Prostate gland (tissue), 2 donors: ENCODE results near the gene NEO1. TPM values are rescaled to one million over a fixed set of nuclear protein-coding genes. Genes with fewer than 3 reads are reported as not detected.

ENCODE experiments used
- DNase-seq: peaks from one replicate; pipeline ENCODE4 v3.0.0-alpha.2; 2019; ENCODE audit warnings: low spot score
- H3K27ac ChIP-seq, 2 donors: fragments of 200-600 bp; sonication (generic); 2 replicates each; pipeline ENCODE4 v1.5.1; 2017 to 2019
- H3K27me3 ChIP-seq: fragments of 200-600 bp; sonication (generic); replicated peaks from 2 replicates; pipeline ENCODE4 v1.5.1; 2019; ENCODE audit not compliant: insufficient read depth
- H3K36me3 ChIP-seq, 2 donors: fragments of 200-600 bp; sonication (generic); 1 replicate in 1 of 2; 2 replicates in 1 of 2; pipeline versions ENCODE4 v1.5.1 to v1.8.1; 2017 to 2019
- H3K4me1 ChIP-seq: fragments of 200-600 bp; sonication (generic); replicated peaks from 2 replicates; pipeline ENCODE4 v1.5.1; 2019
- H3K4me3 ChIP-seq, 2 donors: fragments of 200-600 bp; sonication (generic); 2 replicates each; pipeline ENCODE4 v1.5.1; 2017 to 2019
- H3K9me3 ChIP-seq: fragments of 200-600 bp; sonication (generic); 2 replicates; pipeline ENCODE4 v1.5.1; 2017
- CTCF ChIP-seq, 4 experiments: fragments of 200-600 bp in 2 of 4; fragments of 450-650 bp in 2 of 4; sonication (generic) in 2 of 4; IDR thresholded peaks; 1 replicate in 3 of 4; 2 replicates in 1 of 4; pipeline ENCODE4 v1.5.1; 2016 to 2019; ENCODE audit warnings: antibody characterized with exemption in 4 of 4, mild to moderate bottlenecking in 2 of 4, moderate library complexity in 2 of 4
- POLR2A ChIP-seq: fragments of 450-650 bp; IDR thresholded peaks from one replicate; pipeline ENCODE4 v1.6.1; 2016; ENCODE audit warnings: antibody characterized with exemption, mild to moderate bottlenecking
- POLR2AphosphoS5 ChIP-seq: sonication (generic); formaldehyde crosslinking; IDR thresholded peaks from one replicate; pipeline ENCODE4 v1.6.1; 2017; ENCODE audit warnings: antibody characterized with exemption
- WGBS: methylation state at CpG from one replicate; pipeline ENCODE4 v1.1.5; 2018; 5-methylcytosine and 5-hydroxymethylcytosine counted together
- intact Hi-C: fragments of 100-400 bp; cut with DNase I; formaldehyde crosslinking; loops from one replicate; pipeline ENCODE4 v1.14.2; 2022
- total RNA-seq, 2 donors: library from RNA; depleted of rRNA; stranded (reverse); fragments of >200 nt; gene quantifications; one replicate each; pipeline ENCODE4 v1.1.0, GENCODE V29; 2016

NEO1 gene
- total RNA-seq, 2 donors from 2014 or later, result 75.0 to 80.7 TPM

- 14% methylated on average over 9 of the region's 9 CpGs for WGBS
- Histone ChIP-seq H3K4me3 (no peak overlapping the region), H3K4me1 (no peaks in the 10 kb centered on the region), H3K36me3 (no peaks in the 10 kb centered on the region), H3K27me3 (no peaks in the 10 kb centered on the region), H3K9me3 (no peaks in the 10 kb centered on the region), H3K27ac (no peak overlapping the region)
- peak; percentile 46 for DNase-seq
- TF ChIP-seq POLR2A (no peak), POLR2AphosphoS5 (no peak), CTCF (IDR thresholded peaks at IDR 0.05) (no peak)
- intact Hi-C loops, result no loop called here
These were observed 294.6 kb downstream of the NEO1 start for GRCh38 chr15:73346735-73347312.

DNA sequence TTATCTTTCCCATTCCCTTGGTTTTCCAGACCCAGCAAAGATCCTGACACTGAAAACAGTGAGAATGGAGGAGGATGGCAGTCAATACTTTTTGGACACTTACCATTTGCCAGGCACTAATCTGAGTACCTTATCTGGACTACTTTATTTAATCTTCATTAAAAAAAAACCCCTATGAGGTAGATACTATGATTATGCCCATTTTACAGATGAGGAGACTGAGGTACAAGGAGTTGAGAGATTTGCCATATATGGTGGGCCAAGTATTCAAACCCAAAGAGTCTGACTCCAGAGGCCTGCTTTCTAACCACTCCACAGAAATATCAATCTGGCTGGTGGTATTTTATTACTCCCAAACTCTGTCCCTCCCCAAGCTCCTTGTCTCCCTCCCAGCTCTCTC, 296.9 kb downstream of the NEO1 start:
- Histone ChIP-seq H3K36me3 (no peaks in the 10 kb centered on the region), H3K4me3 (no peak overlapping the region), H3K4me1 (no peaks in the 10 kb centered on the region), H3K27me3 (no peaks in the 10 kb centered on the region), H3K27ac (no peak overlapping the region), H3K9me3 (no peaks in the 10 kb centered on the region)
- DNase-seq, result no peak
- intact Hi-C loops, result no loop called here
- TF ChIP-seq POLR2A (no peak), CTCF (IDR thresholded peaks at IDR 0.05) (no peak), POLR2AphosphoS5 (no peak)

DNA sequence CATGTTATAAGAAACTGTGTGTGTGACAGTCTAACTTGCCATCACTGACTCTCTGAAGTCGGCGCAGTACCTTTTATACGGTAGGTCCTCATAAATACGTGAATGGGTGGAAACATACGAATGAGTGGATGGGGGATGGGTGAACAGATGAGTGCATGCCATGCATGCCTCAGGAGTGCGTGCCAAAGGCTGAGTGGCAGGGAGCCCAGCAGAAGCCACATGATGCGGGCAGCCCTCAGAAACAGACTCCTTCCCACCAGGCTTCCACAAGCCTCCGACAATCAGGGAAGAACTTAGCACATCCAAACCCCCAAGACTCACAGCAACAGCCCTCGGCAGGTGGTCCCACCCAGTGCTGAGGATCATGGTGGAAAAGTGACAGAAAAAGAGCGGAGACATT, 299.8 kb downstream of the NEO1 start:
- intact Hi-C loops, result no loop called here
- Histone ChIP-seq H3K36me3 (no peaks in the 10 kb centered on the region), H3K27me3 (no peaks in the 10 kb centered on the region), H3K9me3 (no peaks in the 10 kb centered on the region), H3K27ac (no peak overlapping the region), H3K4me3 (no peak overlapping the region), H3K4me1 (no peaks in the 10 kb centered on the region)
- 68% methylated on average over 10 of the region's 10 CpGs for WGBS
- TF ChIP-seq POLR2A (no peak), CTCF (IDR thresholded peaks at IDR 0.05) (no peak), POLR2AphosphoS5 (no peak)
- DNase-seq, result no peak

DNA sequence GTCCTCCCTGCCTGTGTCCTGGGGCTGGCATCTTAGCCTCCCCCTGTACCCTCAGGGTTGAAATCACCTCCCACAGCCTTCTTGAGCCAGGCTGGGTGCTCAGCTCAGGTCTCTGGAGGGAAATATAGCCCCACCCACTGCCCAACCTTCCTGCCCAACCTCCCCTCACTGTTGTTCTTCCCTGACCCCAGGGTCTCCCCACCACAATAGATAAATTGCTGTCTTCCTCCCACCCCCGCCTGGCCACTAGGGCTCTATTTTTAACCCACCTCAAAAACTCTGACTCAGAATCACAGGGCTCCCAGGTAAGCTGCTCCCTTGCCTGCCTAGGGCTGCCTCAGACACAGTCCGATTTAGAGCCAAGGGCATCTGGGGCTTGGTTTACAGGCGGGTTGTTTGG, 301.5 kb downstream of the NEO1 start:
- no peaks in the 10 kb centered on the region for H3K27me3 ChIP-seq
- intact Hi-C loops, result no loop called here
- H3K27ac ChIP-seq, result no peak overlapping the region
- no peak for DNase-seq
- no peaks in the 10 kb centered on the region for H3K4me1 ChIP-seq
- H3K4me3 ChIP-seq, result no peak overlapping the region
- WGBS, result 56% methylated on average over 3 of the region's 3 CpGs
- no peaks in the 10 kb centered on the region for H3K9me3 ChIP-seq
- TF ChIP-seq CTCF (IDR thresholded peaks at IDR 0.05), result no peak
- no peak for TF ChIP-seq POLR2AphosphoS5
- no peak for TF ChIP-seq POLR2A
- no peaks in the 10 kb centered on the region for H3K36me3 ChIP-seq

DNA sequence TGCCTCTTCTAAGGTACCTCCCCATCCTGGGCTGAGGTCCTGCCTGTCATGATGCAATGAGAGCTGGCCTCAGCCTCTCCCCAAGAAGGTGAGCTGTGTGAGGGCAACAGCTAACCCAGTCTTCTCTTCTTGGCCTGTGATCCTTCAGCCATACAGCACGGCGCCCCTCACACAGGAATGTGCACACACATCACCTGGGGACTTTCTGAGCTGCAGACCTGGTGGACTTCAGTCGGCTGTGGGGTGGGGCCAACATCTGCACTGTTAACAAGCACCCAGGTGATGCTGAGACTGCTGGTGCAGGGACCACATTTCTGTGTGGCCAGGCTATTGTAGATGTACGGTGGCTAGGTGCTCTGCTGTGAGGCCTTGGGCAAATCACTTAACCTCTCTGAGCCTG, 302.0 kb downstream of the NEO1 start:
- WGBS, result 78% methylated on average over 4 of the region's 4 CpGs
- Histone ChIP-seq H3K4me1 (no peaks in the 10 kb centered on the region), H3K27ac (no peak overlapping the region), H3K9me3 (no peaks in the 10 kb centered on the region), H3K36me3 (no peaks in the 10 kb centered on the region), H3K4me3 (no peak overlapping the region), H3K27me3 (no peaks in the 10 kb centered on the region)
- TF ChIP-seq POLR2AphosphoS5 (no peak), CTCF (IDR thresholded peaks at IDR 0.05) (no peak), POLR2A (no peak)
- DNase-seq, result no peak
- intact Hi-C loops, result no loop called here
